Activated naive CD4-positive, alpha-beta T cell treated with anti-CD3 and anti-CD28 coated beads, Interleukin-2, amount 50 U/mL, for 72 hours (primary cell): Measurements from ENCODE around the gene TBRG1. TPM values are rescaled to one million over a fixed set of nuclear protein-coding genes. Genes with fewer than 3 reads are reported as not detected.
A peak's percentile ranks its signal among the peaks of the same experiment; 100 is the strongest.

Source experiments
- ATAC-seq, 2 donors: fragments of 150-1000 bp; cut with Tn5 transposase; 2 replicates each; pipeline ENCODE4 v1.10.0; 2021; ENCODE audit warnings: mild to moderate bottlenecking in 2 of 2, moderate library complexity in 2 of 2
- DNase-seq, 2 donors: peaks; one replicate each; pipeline ENCODE4 v3.0.0; 2021 to 2022; ENCODE audit warnings: low spot score in 2 of 2
- H3K27ac Mint-ChIP-seq, 2 donors: one replicate each; pipeline ENCODE4 v1.8.0; 2022; ENCODE audit warnings: mild to moderate bottlenecking in 2 of 2, mixed read lengths in 2 of 2
- H3K36me3 Mint-ChIP-seq, 2 donors: one replicate each; pipeline ENCODE4 v1.8.0; 2022; ENCODE audit warnings: mixed read lengths in 2 of 2
- H3K9me3 Mint-ChIP-seq, 2 donors: one replicate each; pipeline ENCODE4 v1.8.0; 2022; ENCODE audit warnings: mixed read lengths in 2 of 2
- total RNA-seq, 2 donors: library from RNA; stranded (reverse); gene quantifications; one replicate each; pipeline ENCODE4 v1.2.3, GENCODE V29; 2022

The TBRG1 gene
- total RNA-seq, 2 donors from 2014 or later = 29.4 to 33.2 TPM

GRCh38 chr11:124643605-124644425, 21.2 kb downstream of the TBRG1 start:
- peaks cover 0 to under 1% of the 10 kb centered on the region in 2 donors for H3K36me3 Mint-ChIP-seq
- DNase-seq = no peak
- no peak overlapping the region for H3K27ac Mint-ChIP-seq
- no peaks in the 10 kb centered on the region for H3K9me3 Mint-ChIP-seq
- no peak for ATAC-seq

- Mint-ChIP-seq H3K27ac (no peak overlapping the region), H3K36me3 (no peaks in the 10 kb centered on the region), H3K9me3 (no peaks in the 10 kb centered on the region)
- peak; percentile 48 to 63 for ATAC-seq
- no peak for DNase-seq
These were observed 22.0 kb downstream of the TBRG1 start for GRCh38 chr11:124644426-124645280.

- H3K9me3 Mint-ChIP-seq = no peaks in the 10 kb centered on the region
- DNase-seq (no peak), ATAC-seq (no peak)
- H3K27ac Mint-ChIP-seq = no peak overlapping the region
- no peaks in the 10 kb centered on the region for H3K36me3 Mint-ChIP-seq
These were observed 23.5 kb downstream of the TBRG1 start for GRCh38 chr11:124646148-124646547.

GRCh38 chr11:124648610-124649009, 25.9 kb downstream of the TBRG1 start:
- DNase-seq (no peak), ATAC-seq (no peak)
- Mint-ChIP-seq H3K27ac (no peak overlapping the region), H3K36me3 (peaks cover 0 to 4% of the 10 kb centered on the region in 2 donors), H3K9me3 (no peaks in the 10 kb centered on the region)

GRCh38 chr11:124656774-124657630, 34.3 kb downstream of the TBRG1 start:
- Mint-ChIP-seq H3K36me3 (peaks cover 0 to 4% of the 10 kb centered on the region in 2 donors), H3K27ac (no peak overlapping the region), H3K9me3 (no peaks in the 10 kb centered on the region)
- no peak for DNase-seq
- no peak for ATAC-seq

GRCh38 chr11:124657904-124658303, 35.2 kb downstream of the TBRG1 start:
- H3K36me3 Mint-ChIP-seq = peaks cover 0 to 4% of the 10 kb centered on the region in 2 donors
- no peak for ATAC-seq
- H3K27ac Mint-ChIP-seq = peak overlapping the region in 1 of 2 donors; percentile 42

GRCh38 chr11:124658501-124658900, 35.8 kb downstream of the TBRG1 start:
- Mint-ChIP-seq H3K36me3 (no peaks in the 10 kb centered on the region), H3K9me3 (no peaks in the 10 kb centered on the region), H3K27ac (no peak overlapping the region)
- ATAC-seq (no peak), DNase-seq (no peak)

More at GRCh38 chr11:124657904-124658303, 35.2 kb downstream of the TBRG1 start:
- no peaks in the 10 kb centered on the region for H3K9me3 Mint-ChIP-seq
- DNase-seq = no peak

GRCh38 chr11:124658986-124659385, 36.3 kb downstream of the TBRG1 start:
- DNase-seq = no peak
- no peak for ATAC-seq
- Mint-ChIP-seq H3K9me3 (no peaks in the 10 kb centered on the region), H3K27ac (no peak overlapping the region), H3K36me3 (no peaks in the 10 kb centered on the region)

GRCh38 chr11:124661553-124661952, 38.9 kb downstream of the TBRG1 start:
- DNase-seq = no peak
- no peaks in the 10 kb centered on the region for H3K9me3 Mint-ChIP-seq
- ATAC-seq = no peak
- no peaks in the 10 kb centered on the region for H3K36me3 Mint-ChIP-seq
- peak overlapping the region in 1 of 2 donors; percentile 22 for H3K27ac Mint-ChIP-seq

- ATAC-seq = no peak
- Mint-ChIP-seq H3K9me3 (no peaks in the 10 kb centered on the region), H3K36me3 (no peaks in the 10 kb centered on the region), H3K27ac (no peak overlapping the region)
- DNase-seq = no peak
These were observed 39.4 kb downstream of the TBRG1 start for GRCh38 chr11:124662106-124662505.

- Mint-ChIP-seq H3K36me3 (no peaks in the 10 kb centered on the region), H3K9me3 (no peaks in the 10 kb centered on the region), H3K27ac (no peak overlapping the region)
- DNase-seq (no peak), ATAC-seq (no peak)
These were observed 41.2 kb downstream of the TBRG1 start for GRCh38 chr11:124663861-124664260.

- no peak overlapping the region for H3K27ac Mint-ChIP-seq
- H3K9me3 Mint-ChIP-seq = no peaks in the 10 kb centered on the region
- peaks cover 0 to 15% of the 10 kb centered on the region in 2 donors for H3K36me3 Mint-ChIP-seq
- DNase-seq (no peak), ATAC-seq (no peak)
These were observed 44.9 kb downstream of the TBRG1 start for GRCh38 chr11:124667601-124668000.

- no peak overlapping the region for H3K27ac Mint-ChIP-seq
- peaks cover 0 to 15% of the 10 kb centered on the region in 2 donors for H3K36me3 Mint-ChIP-seq
- peak in 1 of 2 donors; percentile 63 for DNase-seq
- ATAC-seq = peak in 1 of 2 donors; percentile 26
- H3K9me3 Mint-ChIP-seq = no peaks in the 10 kb centered on the region
These were observed 46.5 kb downstream of the TBRG1 start for GRCh38 chr11:124669193-124669592.

GRCh38 chr11:124670732-124671131, 48.1 kb downstream of the TBRG1 start:
- ATAC-seq (no peak), DNase-seq (no peak)
- Mint-ChIP-seq H3K27ac (no peak overlapping the region), H3K9me3 (no peaks in the 10 kb centered on the region), H3K36me3 (peaks cover 0 to 15% of the 10 kb centered on the region in 2 donors)

GRCh38 chr11:124672536-124673215, 50.0 kb downstream of the TBRG1 start:
- Mint-ChIP-seq H3K36me3 (peaks cover 0 to 15% of the 10 kb centered on the region in 2 donors), H3K9me3 (no peaks in the 10 kb centered on the region), H3K27ac (peak overlapping the region; percentile 72 to 95)
- ATAC-seq = no peak
- no peak for DNase-seq
